Uterus (tissue), 4 donors: ENCODE data around the gene TSPO2. TPM values are rescaled to one million over a fixed set of nuclear protein-coding genes. Genes with fewer than 3 reads are reported as not detected.

ENCODE experiments used
- DNase-seq, 2 donors: peaks; one replicate each; pipeline ENCODE4 v3.0.0-alpha.2; 2019 to 2020
- H3K27ac ChIP-seq, 2 donors: fragments of 200-600 bp; sonication (generic); 1 replicate in 1 of 2; 2 replicates in 1 of 2; pipeline ENCODE4 v1.5.1; 2016 to 2018
- H3K27me3 ChIP-seq, 2 donors: fragments of 200-600 bp; sonication (generic); one replicate each; pipeline ENCODE4 v1.5.1; 2018 to 2019; ENCODE audit warnings: control low read depth in 1 of 2
- H3K36me3 ChIP-seq, 2 donors: fragments of 200-600 bp; sonication (generic); one replicate each; pipeline ENCODE4 v1.5.1; 2019; ENCODE audit warnings: control low read depth in 1 of 2
- H3K4me1 ChIP-seq, 2 donors: fragments of 200-600 bp; sonication (generic); one replicate each; pipeline ENCODE4 v1.5.1; 2018 to 2019; ENCODE audit warnings: control low read depth in 1 of 2
- H3K4me3 ChIP-seq, 2 donors: fragments of 200-600 bp; sonication (generic); 1 replicate in 1 of 2; 2 replicates in 1 of 2; pipeline ENCODE4 v1.5.1; 2018 to 2019; ENCODE audit warnings: mild to moderate bottlenecking in 1 of 2
- H3K9me3 ChIP-seq, 2 donors: fragments of 200-600 bp; sonication (generic); one replicate each; pipeline ENCODE4 v1.5.1; 2019; ENCODE audit warnings: control low read depth in 1 of 2
- CTCF ChIP-seq, 4 experiments: fragments of 200-600 bp in 2 of 4; fragments of 450-650 bp in 2 of 4; sonication (generic) in 2 of 4; IDR thresholded peaks; one replicate each; pipeline ENCODE4 v1.5.1; 2016 to 2019; ENCODE audit warnings: antibody characterized with exemption in 4 of 4, mild to moderate bottlenecking in 2 of 4, moderate library complexity in 1 of 4
- POLR2A ChIP-seq, 2 donors: fragments of 450-650 bp; IDR thresholded peaks; one replicate each; pipeline ENCODE4 v1.6.1; 2016; ENCODE audit warnings: antibody characterized with exemption in 2 of 2, mild to moderate bottlenecking in 1 of 2, moderate library complexity in 1 of 2
- intact Hi-C: fragments of 100-400 bp; cut with DNase I; formaldehyde crosslinking; loops from one replicate; pipeline ENCODE4 v1.15.1; 2023; ENCODE audit warnings: low total_unique reads
- total RNA-seq, 4 donors: library from RNA; depleted of rRNA in 3 of 4; stranded (reverse); fragments of >200 nt in 3 of 4; gene quantifications; one replicate each; pipeline versions ENCODE4 v1.1.0 to v1.2.4, GENCODE V29; 2014 to 2023
- donor health status: DM: yes; HTN: yes; CAD: no.

The TSPO2 gene
- total RNA-seq, 4 donors from 2014 or later, result not detected

GRCh38 chr6:41045664-41046063 lies 3.4 kb downstream of the TSPO2 start:
- no peak overlapping the region for H3K4me3 ChIP-seq
- intact Hi-C loops, result no loop called here
- no peaks in the 10 kb centered on the region for H3K27me3 ChIP-seq
- no peaks in the 10 kb centered on the region for H3K36me3 ChIP-seq
- no peak for TF ChIP-seq CTCF (IDR thresholded peaks at IDR 0.05)
- no peak for TF ChIP-seq POLR2A (IDR thresholded peaks at IDR 0.05)
- H3K27ac ChIP-seq, result no peak overlapping the region
- no peak for DNase-seq
- no peaks in the 10 kb centered on the region for H3K9me3 ChIP-seq
- no peaks in the 10 kb centered on the region for H3K4me1 ChIP-seq

- no peak for TF ChIP-seq POLR2A (IDR thresholded peaks at IDR 0.05)
- TF ChIP-seq CTCF (IDR thresholded peaks at IDR 0.05), result no peak
- intact Hi-C loops, result no loop called here
- no peak for DNase-seq
Measured at GRCh38 chr6:41046084-41046483, 3.8 kb downstream of the TSPO2 start.

GRCh38 chr6:41047306-41047705 lies 5.0 kb downstream of the TSPO2 start:
- Histone ChIP-seq H3K36me3 (no peaks in the 10 kb centered on the region), H3K4me3 (no peak overlapping the region), H3K4me1 (no peaks in the 10 kb centered on the region), H3K9me3 (no peaks in the 10 kb centered on the region), H3K27ac (no peak overlapping the region), H3K27me3 (no peaks in the 10 kb centered on the region)
- TF ChIP-seq POLR2A (IDR thresholded peaks at IDR 0.05) (no peak), CTCF (IDR thresholded peaks at IDR 0.05) (no peak)
- intact Hi-C loops, result no loop called here
- no peak for DNase-seq

More at GRCh38 chr6:41046084-41046483, 3.8 kb downstream of the TSPO2 start:
- Histone ChIP-seq H3K4me1 (no peaks in the 10 kb centered on the region), H3K4me3 (no peak overlapping the region), H3K9me3 (no peaks in the 10 kb centered on the region), H3K27ac (no peak overlapping the region), H3K36me3 (no peaks in the 10 kb centered on the region), H3K27me3 (no peaks in the 10 kb centered on the region)

- Histone ChIP-seq H3K36me3 (no peaks in the 10 kb centered on the region), H3K27me3 (no peaks in the 10 kb centered on the region), H3K9me3 (no peaks in the 10 kb centered on the region), H3K4me3 (no peak overlapping the region), H3K4me1 (no peaks in the 10 kb centered on the region), H3K27ac (no peak overlapping the region)
- no peak for DNase-seq
- intact Hi-C loops, result no loop called here
- TF ChIP-seq POLR2A (IDR thresholded peaks at IDR 0.05) (no peak), CTCF (IDR thresholded peaks at IDR 0.05) (no peak)
Measured at GRCh38 chr6:41047745-41048732, 5.8 kb downstream of the TSPO2 start.

- intact Hi-C loops, result no loop called here
- Histone ChIP-seq H3K27ac (no peak overlapping the region), H3K27me3 (no peaks in the 10 kb centered on the region), H3K4me1 (no peaks in the 10 kb centered on the region), H3K36me3 (no peaks in the 10 kb centered on the region), H3K4me3 (no peak overlapping the region), H3K9me3 (no peaks in the 10 kb centered on the region)
- TF ChIP-seq CTCF (IDR thresholded peaks at IDR 0.05) (no peak), POLR2A (IDR thresholded peaks at IDR 0.05) (no peak)
- DNase-seq, result no peak
Measured at GRCh38 chr6:41049521-41049920, 7.3 kb downstream of the TSPO2 start.
